Fibroblast of lung (primary cell): ENCODE measurements around the gene WBP1L.

Experiments
- CTCF ChIP-seq, 2 donors: IDR thresholded peaks in 1 of 2; conservative IDR thresholded peaks in 1 of 2; 1 replicate in 1 of 2; 2 replicates in 1 of 2; pipeline ENCODE4 v1.5.1; 2011 to 2012; ENCODE audit warnings: low read length in 2 of 2, control low read depth in 1 of 2, inconsistent platforms in 1 of 2, low read depth in 1 of 2, mild to moderate bottlenecking in 1 of 2
- EZH2 ChIP-seq: IDR thresholded peaks from 2 replicates; pipeline ENCODE4 v1.5.1; 2012; ENCODE audit warnings: low read length, control low read depth, mild to moderate bottlenecking; ENCODE audit errors: missing control alignments

GRCh38 chr10:102791754-102792395, 48.1 kb downstream of the WBP1L start:
- TF ChIP-seq EZH2 (no peak), CTCF (conservative IDR thresholded peaks at IDR 0.05 in 1 of 2, IDR thresholded peaks at IDR 0.05 in 1 of 2; ENCODE audit: low read depth in 1 of 2, low read length in 2 of 2) (no peak)
